Breast epithelium (tissue), 3 donors: ENCODE results near the gene PHRF1.

Experiments
- CTCF ChIP-seq, 3 donors: fragments of 450-650 bp; IDR thresholded peaks; one replicate each; pipeline ENCODE4 v1.5.1; 2016 to 2017; ENCODE audit warnings: antibody characterized with exemption in 3 of 3, mild to moderate bottlenecking in 3 of 3, moderate library complexity in 3 of 3
- POLR2A ChIP-seq: fragments of 450-650 bp; IDR thresholded peaks from one replicate; pipeline ENCODE4 v1.6.1; 2016; ENCODE audit warnings: antibody characterized with exemption, mild to moderate bottlenecking, moderate library complexity
- POLR2AphosphoS5 ChIP-seq, 3 donors: sonication (generic); formaldehyde crosslinking; IDR thresholded peaks; one replicate each; pipeline ENCODE4 v1.6.1; 2017; ENCODE audit warnings: antibody characterized with exemption in 3 of 3

- no peak for TF ChIP-seq CTCF (IDR thresholded peaks at IDR 0.05)
- TF ChIP-seq POLR2A: no peak
- no peak for TF ChIP-seq POLR2AphosphoS5 (IDR thresholded peaks at IDR 0.05)
Observed at GRCh38 chr11:623999-624704, 47.9 kb downstream of the PHRF1 start.
